ENCODE results near the gene C3orf18. TPM values are rescaled to one million over a fixed set of nuclear protein-coding genes. Genes with fewer than 3 reads are reported as not detected.

Gene C3orf18
- total RNA-seq, 1 donor from 2014 or later = 45.1 TPM

DNA sequence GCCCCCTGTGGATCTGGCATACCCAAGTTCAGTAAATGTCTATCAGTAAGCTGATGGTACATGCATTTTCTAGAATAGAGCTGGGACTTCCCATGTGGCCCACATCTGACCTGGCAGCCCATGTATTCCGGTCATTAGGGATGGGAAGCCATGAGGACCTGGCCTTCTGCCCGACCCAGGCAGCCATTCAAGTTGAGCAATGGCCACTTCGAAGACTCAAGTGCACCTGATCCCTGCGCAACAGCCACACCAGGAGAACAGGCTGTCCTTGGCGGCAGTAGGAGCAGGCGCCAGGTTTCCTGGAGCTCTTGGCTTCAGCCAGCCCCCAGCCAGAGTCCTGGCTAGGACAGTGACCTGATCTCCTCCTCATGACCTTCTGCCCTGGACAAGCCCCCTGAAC, 16.4 kb upstream of the C3orf18 start:
- intact Hi-C loops (cut with micrococcal nuclease) = no loop called here

DNA sequence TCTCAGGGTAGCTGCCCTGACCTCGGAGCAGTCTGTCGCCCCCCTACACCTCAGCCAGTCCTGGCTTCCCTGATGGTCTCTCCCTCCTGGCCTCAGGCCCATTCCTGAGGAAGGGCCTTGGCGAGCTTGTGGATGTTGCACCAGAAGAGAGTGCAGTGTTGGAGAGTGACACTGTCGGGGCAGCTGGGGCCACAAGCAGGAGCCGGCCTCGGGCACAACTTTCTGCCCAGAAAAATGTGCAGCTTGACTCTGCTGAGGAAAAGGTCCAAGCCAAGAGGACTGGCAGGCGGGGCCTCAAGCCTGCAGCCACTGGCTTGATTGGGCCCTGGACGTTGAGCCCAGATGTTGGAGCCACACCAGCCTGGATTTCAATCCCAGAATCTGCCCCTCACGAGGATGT, 14.5 kb upstream of the C3orf18 start:
- intact Hi-C loops (cut with micrococcal nuclease) = no loop called here

DNA sequence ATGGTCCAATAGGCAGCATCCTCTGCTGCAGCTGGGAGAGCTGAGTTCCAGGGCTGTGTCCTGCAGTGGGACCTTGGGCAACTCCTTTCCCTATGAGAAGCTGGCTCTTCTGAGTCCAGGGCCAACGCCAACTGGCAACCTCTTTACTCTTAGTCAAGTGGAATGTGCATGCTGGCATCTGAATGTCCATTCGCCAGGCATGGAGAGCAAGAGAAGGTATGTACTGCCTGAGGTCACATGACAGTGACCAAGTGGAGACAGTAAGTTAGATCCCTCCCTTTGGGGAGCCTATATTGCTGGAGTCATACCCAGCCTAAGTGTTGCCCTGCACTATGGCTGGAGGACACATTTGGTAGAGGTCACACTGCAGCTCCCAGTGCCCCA, 13.9 kb upstream of the C3orf18 start:
- intact Hi-C loops (cut with micrococcal nuclease) = no loop called here

DNA sequence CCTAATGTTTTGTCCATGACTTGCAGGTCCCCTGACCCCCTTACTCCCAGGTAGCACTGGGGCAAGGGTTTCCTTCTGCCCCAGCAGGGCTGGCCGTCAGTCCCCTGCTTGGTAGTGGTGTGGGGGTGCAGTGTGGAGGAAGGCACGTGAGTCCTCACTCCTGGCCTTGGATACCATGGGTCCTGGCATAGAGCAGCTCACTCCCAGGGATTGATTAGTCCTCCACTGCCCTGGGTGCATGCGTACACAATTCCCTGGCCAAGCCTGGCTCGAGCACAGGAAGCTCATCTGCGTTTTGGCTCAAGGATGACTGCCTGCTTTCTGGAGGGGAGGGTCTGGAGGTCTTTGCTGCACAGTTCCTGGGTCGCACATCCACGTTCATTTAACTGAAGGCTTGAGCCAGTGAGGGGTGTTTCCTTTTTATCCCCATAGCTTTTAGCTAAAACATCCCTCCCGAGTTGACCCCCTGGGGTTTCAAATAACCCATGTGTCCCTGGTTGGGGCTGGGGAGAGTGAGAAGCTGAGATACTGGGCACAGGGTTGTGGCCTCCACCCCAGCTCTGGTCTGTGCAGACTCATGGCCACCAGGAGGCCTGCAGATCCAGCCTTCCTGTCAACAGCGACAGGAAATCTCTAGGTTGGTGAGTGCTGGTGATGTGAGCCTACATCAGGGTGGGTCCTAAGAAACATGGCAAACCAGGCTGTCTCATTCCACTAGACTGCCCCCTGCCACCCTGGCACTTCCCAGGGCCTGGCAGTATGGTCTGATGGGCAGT, 13.3 kb upstream of the C3orf18 start:
- intact Hi-C loops (cut with micrococcal nuclease) = no loop called here

DNA sequence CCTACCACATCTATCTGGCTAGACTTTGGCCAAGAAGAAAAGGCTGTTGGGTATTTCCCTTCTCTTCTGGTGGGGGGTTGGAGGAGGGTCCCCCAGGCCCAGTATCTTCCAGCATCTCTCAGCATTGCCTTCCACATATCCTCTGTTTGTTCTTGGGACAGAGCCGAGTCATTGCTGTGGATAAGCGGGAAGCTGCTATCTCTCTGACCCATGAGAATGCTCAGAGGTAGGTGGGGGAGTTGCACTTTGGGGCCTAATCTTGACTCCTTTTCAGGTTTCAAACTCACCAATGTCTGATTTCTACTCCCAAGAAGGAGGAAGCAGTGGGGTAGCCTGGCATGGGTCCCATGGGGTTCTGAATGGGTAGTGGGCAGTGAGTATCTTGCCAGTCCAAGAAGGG, 9.8 kb upstream of the C3orf18 start:
- intact Hi-C loops (cut with micrococcal nuclease) = no loop called here

DNA sequence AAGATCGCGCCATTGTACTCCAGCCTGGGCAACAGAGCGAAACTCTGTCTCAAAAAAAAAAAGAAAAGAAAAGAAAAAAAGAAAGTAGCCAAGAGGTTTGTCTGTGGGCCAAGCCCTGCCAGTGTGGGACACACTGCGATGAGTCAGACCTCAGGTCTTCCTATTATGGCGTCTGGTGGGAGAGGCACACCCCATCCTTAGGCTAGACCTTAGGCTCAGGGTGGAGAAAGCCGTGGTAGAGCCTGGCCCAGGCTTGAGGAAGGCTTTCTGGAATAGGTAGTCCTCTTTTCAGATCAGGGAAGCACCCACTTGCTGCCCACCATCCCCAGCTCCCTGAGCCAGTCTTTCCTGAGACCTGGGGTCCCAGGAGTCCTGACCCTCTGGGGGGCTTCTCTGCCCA, 7.8 kb upstream of the C3orf18 start:
- intact Hi-C loops (cut with micrococcal nuclease) = no loop called here

DNA sequence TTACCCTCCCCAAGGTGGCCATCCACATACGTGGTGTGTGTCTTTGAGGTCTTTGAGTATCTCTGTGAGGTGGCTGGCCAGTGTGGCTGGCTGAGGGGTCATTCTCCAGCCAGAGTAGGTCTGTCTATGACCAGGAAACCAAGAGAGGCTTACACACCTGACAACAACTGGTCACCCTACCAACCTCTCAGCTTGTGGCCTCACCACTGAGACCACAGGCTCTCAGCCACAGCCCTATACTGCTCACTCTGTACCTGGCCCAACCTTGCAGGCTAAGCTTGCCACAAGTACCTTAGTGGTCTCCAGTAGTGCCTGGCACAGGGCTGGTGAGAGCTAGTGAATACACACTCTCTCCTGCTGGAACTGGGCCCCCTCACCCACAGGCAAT, 6.9 kb upstream of the C3orf18 start:
- intact Hi-C loops (cut with micrococcal nuclease) = loop anchor here (5.0 kb wide), 1 partner anchor 453 kb away; no protein-coding TSS in a partner anchor

DNA sequence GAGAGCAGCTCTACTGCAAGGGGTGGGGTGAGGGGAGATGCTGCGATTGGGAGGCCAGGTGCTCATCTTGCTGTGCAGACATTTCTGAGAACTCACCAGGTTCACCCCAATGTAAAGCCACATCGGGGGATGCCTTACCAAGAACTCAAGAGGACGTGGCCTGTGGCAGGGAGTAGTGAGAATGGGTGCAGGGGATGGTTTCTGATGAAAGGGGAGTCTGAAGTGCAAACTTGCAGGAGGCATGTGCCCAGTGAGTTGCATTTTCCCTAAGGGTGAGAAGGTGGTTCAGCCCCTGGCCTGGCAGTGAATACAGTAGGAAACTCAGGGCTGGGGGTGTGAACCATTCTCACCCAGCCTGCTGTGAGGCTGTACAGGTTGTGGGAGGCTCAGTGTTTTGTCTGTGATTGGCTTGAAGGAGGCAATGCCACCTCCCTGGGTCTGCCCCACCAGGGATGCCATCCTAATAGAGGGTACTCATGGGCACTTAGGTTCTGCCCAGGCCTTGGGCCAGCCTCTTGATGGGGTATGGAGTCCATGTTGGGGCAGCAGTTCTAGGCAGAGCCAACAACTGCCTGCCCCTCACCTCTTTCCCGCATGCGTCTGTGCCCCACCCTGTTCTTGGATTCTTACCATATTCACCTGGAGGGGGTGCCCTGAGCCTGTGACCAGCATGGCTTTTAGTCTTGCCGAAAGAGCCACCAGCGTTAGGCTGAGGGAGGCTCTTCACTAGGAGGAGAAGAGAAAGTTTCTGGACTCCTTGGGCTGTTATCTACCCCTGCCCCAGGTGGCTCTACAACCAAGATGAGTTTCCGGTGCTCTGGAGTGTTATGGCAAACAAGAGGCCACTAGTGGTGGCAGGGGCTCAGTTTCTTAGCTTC, 6.3 kb upstream of the C3orf18 start:
- intact Hi-C loops (cut with micrococcal nuclease) = loop anchor here (1.0 to 5.0 kb wide), 4 partner anchors 16 to 811 kb away; partner anchors contain the start of gene MANF

DNA sequence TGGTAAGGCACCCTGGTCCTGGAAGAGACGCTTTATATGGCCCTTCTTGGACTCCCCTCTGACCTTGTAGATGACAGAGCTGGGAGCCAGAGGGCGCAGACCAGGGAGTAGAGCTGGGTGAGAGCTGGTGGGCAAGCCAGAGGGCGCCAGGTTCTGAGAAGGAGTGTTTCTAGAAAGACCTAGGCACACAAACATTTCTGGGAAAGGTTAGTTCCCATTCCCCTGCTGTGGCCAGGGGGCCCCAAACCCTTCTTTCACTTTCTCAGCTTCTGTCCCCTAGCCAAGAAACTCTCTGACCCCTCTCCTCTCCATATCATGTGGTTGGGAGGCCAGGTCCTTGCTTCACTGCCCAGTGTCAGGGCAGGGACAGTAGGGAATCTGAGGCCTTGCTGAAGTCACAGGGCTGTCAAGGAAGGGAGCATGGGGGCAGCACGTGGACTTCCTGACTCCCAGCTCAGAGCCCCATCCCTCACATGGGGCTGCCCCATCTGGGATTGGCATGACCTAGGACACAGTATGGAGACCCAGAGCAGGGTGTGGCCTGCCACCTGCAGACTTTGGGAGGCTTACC, 5.3 kb upstream of the C3orf18 start:
- intact Hi-C loops (cut with micrococcal nuclease) = loop anchor here (1.0 to 5.0 kb wide), 6 partner anchors 17 to 812 kb away; partner anchors contain the start of gene MANF

DNA sequence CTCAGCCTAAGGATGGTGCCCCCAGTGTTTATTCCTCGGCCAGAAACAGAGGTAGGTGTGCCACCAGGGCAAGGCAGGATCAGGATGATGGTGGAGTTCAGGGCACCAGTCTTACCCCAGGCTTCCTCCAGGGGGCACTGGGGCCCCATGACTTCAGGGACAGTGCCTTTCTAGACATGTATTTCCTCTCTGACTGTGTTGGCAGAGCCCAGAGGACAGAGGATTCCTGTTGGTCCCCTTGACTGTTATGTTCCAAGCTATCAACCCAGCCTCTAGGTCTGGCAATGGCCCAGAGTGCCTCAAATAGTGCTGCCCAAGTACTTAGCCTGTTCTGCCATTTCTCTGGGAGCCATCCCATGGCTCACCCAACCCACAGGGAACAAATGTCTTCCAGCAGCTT, 4.6 kb upstream of the C3orf18 start:
- intact Hi-C loops (cut with micrococcal nuclease) = loop anchor here (1.0 to 5.0 kb wide), 4 partner anchors 42 to 813 kb away; partner anchors contain the start of gene MANF

DNA sequence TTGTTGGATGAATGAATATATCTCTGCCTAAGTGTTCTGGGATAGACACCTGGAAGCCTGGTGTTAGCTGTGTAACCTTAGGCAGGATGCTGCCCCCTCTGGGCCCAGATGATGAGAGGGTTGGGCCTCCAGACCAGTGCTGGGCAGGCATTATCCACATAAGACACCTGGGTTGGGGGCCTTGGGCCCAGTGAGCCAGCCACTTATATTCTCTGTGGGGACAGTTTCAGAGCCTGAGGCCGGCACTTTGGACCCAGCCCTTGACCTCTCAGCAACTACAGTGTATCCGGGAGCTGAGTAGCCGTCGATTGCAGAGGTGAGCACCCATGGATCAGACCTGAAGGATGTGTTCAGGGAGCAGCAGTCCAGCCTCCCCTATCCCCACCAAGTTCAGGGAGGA, 3.9 kb upstream of the C3orf18 start:
- intact Hi-C loops (cut with micrococcal nuclease) = loop anchor here (5.0 kb wide), 1 partner anchor 456 kb away; no protein-coding TSS in a partner anchor

DNA sequence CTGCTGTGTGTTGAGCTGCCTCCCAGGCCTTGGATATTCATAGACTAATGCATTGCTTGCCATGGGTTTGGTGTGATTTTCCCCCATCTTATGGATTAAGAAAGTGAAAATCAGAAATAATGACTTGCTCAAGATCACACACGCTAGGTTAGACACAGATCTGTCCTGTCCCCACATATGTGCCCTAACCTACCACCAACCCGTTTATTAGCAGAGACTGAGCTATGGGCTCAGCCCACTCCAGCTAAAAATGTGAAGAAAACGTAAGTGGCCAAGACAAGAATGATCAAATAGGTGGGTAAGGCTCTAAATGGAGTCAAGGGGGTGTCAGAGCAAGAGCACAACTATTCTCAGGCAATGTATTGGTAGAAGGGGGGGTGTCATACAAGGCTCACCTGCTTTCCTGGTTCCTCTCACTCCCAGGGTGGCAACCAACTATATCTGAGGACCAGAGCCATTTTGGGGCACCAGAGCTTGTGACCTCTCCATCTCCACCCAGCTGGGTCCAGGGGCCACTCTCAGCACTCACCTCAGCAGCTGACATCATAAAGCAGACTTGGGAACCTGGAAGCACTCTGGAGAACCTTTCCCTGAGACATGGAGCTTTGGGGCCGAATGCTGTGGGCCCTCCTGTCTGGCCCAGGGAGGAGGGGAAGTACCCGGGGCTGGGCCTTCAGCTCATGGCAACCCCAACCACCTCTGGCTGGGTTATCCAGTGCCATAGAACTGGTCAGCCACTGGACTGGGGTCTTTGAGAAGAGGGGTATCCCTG, 3.1 kb upstream of the C3orf18 start:
- intact Hi-C loops (cut with micrococcal nuclease) = loop anchor here (5.0 kb wide), 1 partner anchor 457 kb away; no protein-coding TSS in a partner anchor

DNA sequence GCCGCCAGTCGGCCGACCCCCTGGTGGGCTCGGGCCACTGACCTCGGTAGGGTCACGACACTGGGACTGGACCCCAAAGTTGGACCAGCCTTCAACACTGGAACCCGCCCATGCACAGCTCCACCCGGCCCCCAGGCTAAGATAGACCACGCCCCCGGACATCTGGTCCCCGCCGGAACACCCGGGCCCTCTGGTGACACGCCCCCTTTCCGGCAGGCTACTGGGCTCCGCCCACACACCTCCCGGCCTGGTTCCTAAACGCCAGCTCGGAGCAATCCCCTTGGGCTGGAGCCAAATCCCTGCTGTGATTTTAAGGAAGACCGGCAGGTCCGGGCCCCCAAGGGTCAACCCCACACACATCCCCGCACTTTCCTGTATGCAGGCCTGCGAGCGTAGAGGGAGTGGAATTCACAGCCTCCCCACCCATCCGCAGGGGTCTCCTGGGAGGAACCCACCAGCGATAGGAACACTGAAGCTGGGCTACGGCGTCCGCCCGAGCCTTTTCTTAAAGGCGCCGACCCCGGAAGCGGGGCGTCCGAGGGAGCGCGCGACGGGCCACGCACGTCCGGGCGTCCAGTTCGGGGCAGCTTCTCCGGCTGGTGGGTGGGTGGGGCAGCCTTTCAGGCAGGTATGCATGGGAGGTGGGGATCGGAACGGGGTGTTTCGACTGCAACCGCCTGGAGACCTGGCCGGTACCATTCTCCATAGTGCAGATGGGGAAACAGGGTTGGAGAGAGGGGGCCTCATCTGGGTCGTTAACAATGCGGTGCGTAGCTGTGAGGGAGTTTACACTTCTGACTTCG, 1.6 kb upstream of the C3orf18 start, which contains the start of gene HEMK1:
HEMK1 (plus strand) TSS at position 576 of the 803 bp plus-strand sequence. CDS start 1,583 bp downstream, outside the sequence.
- intact Hi-C loops (cut with micrococcal nuclease) = loop anchor here (1.0 to 5.0 kb wide), 2 partner anchors 227 to 270 kb away; partner anchors contain the start of genes HYAL3, NAA80 and RASSF1

DNA sequence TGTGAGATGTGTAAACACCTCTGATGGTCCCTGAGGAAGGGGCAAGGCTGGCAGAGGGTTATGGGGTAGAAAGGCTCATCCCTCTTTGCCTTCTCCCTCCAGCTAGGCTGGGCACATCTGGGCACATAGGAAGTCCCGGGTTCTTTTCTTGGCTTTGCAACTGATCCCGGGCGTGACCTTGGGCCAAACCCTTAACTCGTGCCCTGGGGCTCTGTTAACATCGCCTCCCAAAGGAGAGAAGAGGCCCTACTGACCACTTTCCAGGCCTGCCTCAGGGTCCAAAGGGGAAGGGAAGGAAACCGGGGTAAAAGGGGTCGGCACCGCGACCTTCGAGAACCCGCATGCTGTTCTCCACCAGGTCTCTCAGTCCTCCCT, 549 bp downstream of the C3orf18 start:
- intact Hi-C loops (cut with micrococcal nuclease) = loop anchor here (5.0 kb wide), 1 partner anchor 225 kb away; the partner anchor contains the start of gene RASSF1

DNA sequence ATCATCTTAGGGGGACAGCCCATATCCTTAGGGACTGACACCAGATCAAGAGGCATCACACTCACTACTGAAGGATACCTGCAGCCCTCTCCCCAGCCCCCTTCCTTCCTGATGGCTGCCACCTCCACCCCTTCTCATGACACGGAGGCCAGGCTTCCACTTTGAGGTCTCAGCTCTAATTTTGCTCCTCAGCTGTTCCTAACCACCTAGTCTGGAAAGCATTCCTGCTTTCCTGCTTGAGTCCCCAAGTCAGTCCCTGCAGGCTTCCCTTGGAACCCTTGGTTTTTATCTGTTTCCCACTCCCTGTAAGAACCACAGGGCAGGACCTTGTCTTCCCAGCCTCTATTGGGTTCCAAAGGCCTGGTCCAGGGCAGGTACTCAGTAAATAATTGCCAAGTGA, 3.2 kb downstream of the C3orf18 start:
- intact Hi-C loops (cut with micrococcal nuclease) = no loop called here

DNA sequence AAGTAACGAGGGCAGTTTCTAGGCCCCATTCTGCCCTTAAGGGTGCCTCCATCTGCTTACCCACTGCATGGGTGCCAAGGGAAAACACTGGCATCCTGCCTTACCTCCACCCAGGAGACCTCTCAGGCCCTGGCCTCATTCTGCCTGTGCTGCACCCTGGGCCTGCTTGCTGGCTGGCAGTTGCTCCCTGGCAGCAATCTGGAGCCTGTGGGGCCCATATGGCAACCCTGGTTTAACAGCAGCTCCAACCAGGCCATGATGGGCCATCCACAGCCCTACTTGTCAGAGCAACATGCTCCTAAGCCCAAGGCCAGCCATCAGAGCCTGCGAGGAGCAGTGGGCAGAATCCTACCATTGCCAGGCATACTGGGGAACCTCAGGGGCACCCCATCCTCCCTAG, 3.7 kb downstream of the C3orf18 start:
- intact Hi-C loops (cut with micrococcal nuclease) = no loop called here

DNA sequence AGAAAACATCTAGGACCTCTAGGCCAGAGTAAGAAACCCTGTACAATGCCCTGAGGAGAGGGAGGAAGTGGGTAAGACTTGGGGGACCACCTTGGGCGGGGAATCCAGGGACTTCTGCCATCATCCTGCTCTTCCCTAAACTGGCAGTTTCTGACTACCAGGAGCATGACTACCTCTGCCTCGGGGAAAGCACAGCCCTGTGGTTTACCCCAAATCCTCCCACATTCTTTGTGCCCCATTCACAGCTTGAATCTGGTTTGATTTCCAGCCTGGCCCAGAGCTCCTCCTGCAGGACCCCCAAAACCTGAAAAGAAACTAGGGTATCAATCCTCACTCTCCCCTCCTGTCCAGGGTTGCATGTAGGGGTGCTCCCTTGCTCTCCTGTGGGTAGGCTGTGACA, 4.7 kb downstream of the C3orf18 start:
- intact Hi-C loops (cut with micrococcal nuclease) = no loop called here

DNA sequence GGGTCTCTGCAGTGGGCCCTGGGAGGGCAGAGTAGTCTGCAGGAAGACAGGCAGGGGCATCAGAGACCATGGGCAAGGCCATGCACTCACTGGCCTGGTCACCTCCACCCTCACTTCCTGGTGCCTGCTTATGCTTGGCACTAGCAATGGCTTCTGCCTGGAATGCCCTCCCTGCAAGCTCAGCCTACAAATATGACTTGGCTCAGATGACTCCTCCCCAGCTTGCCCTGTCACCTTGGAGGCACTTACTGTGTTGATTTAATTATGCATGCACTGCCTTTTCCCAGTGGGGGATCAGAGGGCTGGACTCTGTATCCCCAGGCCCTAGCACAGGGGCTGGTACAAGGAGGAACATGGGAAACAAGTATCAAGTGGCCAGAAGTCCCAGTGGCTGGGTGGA, 7.8 kb downstream of the C3orf18 start:
- intact Hi-C loops (cut with micrococcal nuclease) = no loop called here

DNA sequence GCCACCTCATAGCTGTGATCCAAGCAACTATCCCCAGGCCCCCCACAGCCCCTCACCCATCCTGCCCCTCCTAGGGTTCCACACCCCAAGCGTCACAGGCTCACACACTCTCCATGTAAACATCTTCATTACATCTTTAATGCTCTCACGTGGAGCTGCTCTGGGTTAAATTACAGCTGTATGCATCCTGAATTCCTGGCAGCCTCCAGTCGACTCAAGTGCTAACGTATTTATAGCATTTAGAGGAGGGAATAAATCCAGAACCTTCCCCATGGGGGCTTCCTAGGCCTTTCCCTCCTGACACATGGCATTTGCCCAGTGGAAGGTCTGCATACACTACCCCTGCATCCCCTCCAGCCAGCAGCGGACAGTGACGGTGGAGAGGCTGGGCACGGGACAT, 9.6 kb downstream of the C3orf18 start:
- intact Hi-C loops (cut with micrococcal nuclease) = no loop called here

DNA sequence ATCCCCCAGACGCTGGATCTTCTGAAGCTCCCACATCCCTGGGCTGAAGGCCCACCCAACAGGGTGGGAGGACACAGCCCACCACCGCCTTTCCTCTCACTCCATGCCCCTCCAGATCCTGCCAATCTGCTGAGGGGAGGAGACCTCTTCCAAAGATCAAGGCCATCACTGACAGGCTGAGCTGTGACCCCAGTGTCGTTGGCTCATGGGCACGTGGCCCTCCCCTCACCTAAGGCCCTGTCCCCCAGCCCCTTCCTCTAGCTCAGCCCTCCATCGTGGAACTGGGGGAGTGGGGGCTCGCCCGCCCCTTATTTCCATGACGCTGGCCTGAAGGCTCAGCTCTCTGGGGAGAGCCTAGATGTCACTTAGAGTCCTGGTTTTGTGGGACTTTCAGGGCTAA, 10.4 kb downstream of the C3orf18 start:
- intact Hi-C loops (cut with micrococcal nuclease) = no loop called here
